H9 (cell line): ENCODE measurements around the gene FAM170B. TPM values are rescaled to one million over a fixed set of nuclear protein-coding genes. Genes with fewer than 3 reads are reported as not detected.

Experiments
- DNase-seq: peaks from one replicate; pipeline ENCODE4 v3.0.0-alpha.2; 2017
- H2AFZ ChIP-seq: one replicate; pipeline ENCODE4 v1.6.1; 2013; ENCODE audit warnings: mild to moderate bottlenecking, low read length, control low read depth, moderate library complexity
- H2AK5ac ChIP-seq: 2 replicates; pipeline ENCODE4 v1.6.1; 2013; ENCODE audit warnings: low read length, control low read depth, mixed read lengths; ENCODE audit not compliant: insufficient read length
- H2BK120ac ChIP-seq: one replicate; pipeline ENCODE4 v1.6.1; 2013; ENCODE audit warnings: low read depth, mild to moderate bottlenecking, low read length, control low read depth, inconsistent platforms; ENCODE audit not compliant: poor library complexity, severe bottlenecking
- H2BK12ac ChIP-seq: 2 replicates; pipeline ENCODE4 v1.6.1; 2013; ENCODE audit warnings: low read length, control low read depth, mixed read lengths, low read depth; ENCODE audit not compliant: insufficient read length
- H2BK15ac ChIP-seq: 2 replicates; pipeline ENCODE4 v1.6.1; 2013; ENCODE audit warnings: low read depth, low read length, control low read depth
- H2BK20ac ChIP-seq: one replicate; pipeline ENCODE4 v1.6.1; 2013; ENCODE audit warnings: low read depth, mild to moderate bottlenecking, low read length, control low read depth, inconsistent platforms; ENCODE audit not compliant: poor library complexity, severe bottlenecking
- H2BK5ac ChIP-seq: 2 replicates; pipeline ENCODE4 v1.6.1; 2013; ENCODE audit warnings: low read length, control low read depth, mixed read lengths; ENCODE audit not compliant: insufficient read length
- H3K14ac ChIP-seq: 2 replicates; pipeline ENCODE4 v1.6.1; 2013; ENCODE audit warnings: low read length, control low read depth; ENCODE audit not compliant: insufficient read depth
- H3K18ac ChIP-seq: 2 replicates; pipeline ENCODE4 v1.6.1; 2013; ENCODE audit warnings: low read depth, mild to moderate bottlenecking, mixed read lengths, low read length, control low read depth; ENCODE audit not compliant: insufficient read length
- H3K23ac ChIP-seq: 2 replicates; pipeline ENCODE4 v1.6.1; 2013; ENCODE audit warnings: low read length, control low read depth, mixed read lengths, low read depth; ENCODE audit not compliant: insufficient read length
- H3K23me2 ChIP-seq: 2 replicates; pipeline ENCODE4 v1.6.1; 2013; ENCODE audit warnings: low read depth, mild to moderate bottlenecking, mixed read lengths, low read length, control low read depth; ENCODE audit not compliant: insufficient read length, poor library complexity, severe bottlenecking
- H3K27ac ChIP-seq: 2 replicates; pipeline ENCODE4 v1.5.1; 2013; ENCODE audit warnings: low read length, control low read depth, mixed read lengths, low read depth; ENCODE audit not compliant: insufficient read length
- H3K27me3 ChIP-seq: 2 replicates; pipeline ENCODE4 v1.6.1; 2013; ENCODE audit warnings: low read length, control low read depth, inconsistent platforms; ENCODE audit not compliant: insufficient read depth
- H3K4ac ChIP-seq: 2 replicates; pipeline ENCODE4 v1.6.1; 2013; ENCODE audit warnings: low read depth, mild to moderate bottlenecking, control low read depth, inconsistent platforms, low read length, moderate library complexity
- H3K4me1 ChIP-seq: 2 replicates; pipeline ENCODE4 v1.6.1; 2013; ENCODE audit warnings: low read length, control low read depth, inconsistent platforms; ENCODE audit not compliant: insufficient read depth
- H3K4me2 ChIP-seq: 2 replicates; pipeline ENCODE4 v1.6.1; 2013; ENCODE audit warnings: low read length, control low read depth, mixed read lengths; ENCODE audit not compliant: insufficient read length, insufficient read depth
- H3K56ac ChIP-seq: 2 replicates; pipeline ENCODE4 v1.6.1; 2013; ENCODE audit warnings: low read depth, mild to moderate bottlenecking, mixed read lengths, low read length, control low read depth; ENCODE audit not compliant: insufficient read length
- H3K79me1 ChIP-seq: 2 replicates; pipeline ENCODE4 v1.6.1; 2013; ENCODE audit warnings: low read depth, mild to moderate bottlenecking, moderate library complexity, low read length, control low read depth, inconsistent platforms; ENCODE audit not compliant: insufficient read depth, poor library complexity, severe bottlenecking
- H3K79me2 ChIP-seq: 2 replicates; pipeline ENCODE4 v1.6.1; 2013; ENCODE audit warnings: low read length, control low read depth, inconsistent platforms; ENCODE audit not compliant: insufficient read depth
- H3K9ac ChIP-seq: 2 replicates; pipeline ENCODE4 v1.6.1; 2013; ENCODE audit warnings: low read length, control low read depth, mixed read lengths; ENCODE audit not compliant: insufficient read length; ENCODE audit errors: extremely low read depth
- H3K9me3 ChIP-seq: one replicate; pipeline ENCODE4 v1.6.1; 2013; ENCODE audit warnings: low read depth, low read length, inconsistent platforms; ENCODE audit not compliant: control insufficient read depth
- H3T11ph ChIP-seq: one replicate; pipeline ENCODE4 v1.6.1; 2013; ENCODE audit warnings: mild to moderate bottlenecking, low read length, control low read depth, inconsistent platforms
- H4K20me1 ChIP-seq: one replicate; pipeline ENCODE4 v1.6.1; 2013; ENCODE audit not compliant: control insufficient read depth, insufficient read length, insufficient read depth
- H4K5ac ChIP-seq: 2 replicates; pipeline ENCODE4 v1.6.1; 2013; ENCODE audit warnings: low read depth, mild to moderate bottlenecking, mixed read lengths, low read length, control low read depth; ENCODE audit not compliant: insufficient read length
- H4K8ac ChIP-seq: replicated peaks from 2 replicates; pipeline ENCODE4 v1.6.1; 2013; ENCODE audit warnings: low read length, control low read depth, mixed read lengths, low read depth; ENCODE audit not compliant: insufficient read length
- H4K91ac ChIP-seq: 2 replicates; pipeline ENCODE4 v1.6.1; 2013; ENCODE audit warnings: low read depth, mild to moderate bottlenecking, moderate library complexity, mixed read lengths, low read length, control low read depth; ENCODE audit not compliant: insufficient read length
- H3K27ac Mint-ChIP-seq, 3 experiments: 2 replicates in 2 of 3; 3 replicates in 1 of 3; pipeline ENCODE4 v1.8.0; 2020 to 2021; ENCODE audit warnings: mixed read lengths in 3 of 3, mild to moderate bottlenecking in 1 of 3, moderate library complexity in 1 of 3
- H3K27me3 Mint-ChIP-seq: 2 replicates; pipeline ENCODE4 v1.8.0; 2021; ENCODE audit warnings: low read depth, mild to moderate bottlenecking, moderate library complexity, mixed read lengths
- H3K36me3 Mint-ChIP-seq, 3 experiments: 2 replicates in 2 of 3; 3 replicates in 1 of 3; pipeline ENCODE4 v1.8.0; 2020 to 2021; ENCODE audit warnings: low read depth in 3 of 3, mixed read lengths in 3 of 3; ENCODE audit not compliant: insufficient read depth in 1 of 3
- H3K4me1 Mint-ChIP-seq, 2 experiments: 2 replicates each; pipeline ENCODE4 v1.8.0; 2020; ENCODE audit warnings: mixed read lengths in 2 of 2
- H3K4me3 Mint-ChIP-seq, 2 experiments: 2 replicates in 1 of 2; 3 replicates in 1 of 2; pipeline ENCODE4 v1.8.0; 2020 to 2021; ENCODE audit warnings: mild to moderate bottlenecking in 2 of 2, mixed read lengths in 2 of 2, moderate library complexity in 1 of 2
- H3K9me3 Mint-ChIP-seq, 2 experiments: 2 replicates in 1 of 2; 3 replicates in 1 of 2; pipeline ENCODE4 v1.8.0; 2020; ENCODE audit warnings: mild to moderate bottlenecking in 2 of 2, mixed read lengths in 2 of 2, moderate library complexity in 1 of 2
- WGBS: extraction: QIAGEN DNeasy Blood & Tissue Kit; methylation state at CpG from one replicate; pipeline ENCODE4 v1.1.7; 2013; ENCODE audit warnings: missing lambda C conversion rate, low lambda C conversion rate, mixed read lengths; ENCODE audit not compliant: insufficient read length; ENCODE audit errors: extremely low coverage; 5-methylcytosine and 5-hydroxymethylcytosine counted together
- total RNA-seq: library from RNA; stranded (reverse); gene quantifications from 2 replicates; pipeline ENCODE4 v1.2.1, GENCODE V29; 2021
- TF ChIP-seq, protein P1 (sequence below): fragments of 200-600 bp; sonication (generic); conservative IDR thresholded peaks from 3 replicates; pipeline ENCODE4 v1.8.0; 2021; ENCODE audit warnings: antibody characterized with exemption, mild to moderate bottlenecking

Gene FAM170B
- total RNA-seq, 1 experiment from 2014 or later = not detected

DNA sequence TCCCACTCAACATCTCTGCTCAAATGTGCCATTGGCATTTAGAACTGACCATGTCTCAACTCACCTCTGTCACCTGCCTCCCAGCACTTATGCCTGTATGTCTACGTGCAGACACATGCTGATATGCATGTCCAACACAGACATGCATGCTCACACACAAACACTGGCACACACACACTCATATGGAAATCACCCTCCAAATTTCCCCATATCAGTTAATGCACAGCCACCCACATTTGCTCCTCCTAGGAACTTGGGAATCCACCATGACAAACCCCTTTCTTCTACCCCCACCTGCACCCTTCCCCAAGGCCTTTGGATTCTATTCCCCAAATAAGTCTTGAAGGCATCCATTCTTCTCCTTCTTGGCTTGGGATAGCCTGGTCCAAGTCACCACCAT lies 4.4 kb downstream of the FAM170B start:
- Histone ChIP-seq H3K23ac (no peak overlapping the region), H3K14ac (no peak overlapping the region), H3K56ac (no peak overlapping the region), H3K4me2 (no peak overlapping the region), H3K79me2 (no peaks in the 10 kb centered on the region), H3K23me2 (no peaks in the 10 kb centered on the region), H2BK20ac (no peak overlapping the region), H4K91ac (no peak overlapping the region), H2BK15ac (no peak overlapping the region), H3K4me1 (no peaks in the 10 kb centered on the region), H3K27ac (no peak overlapping the region), H4K8ac (no peak overlapping the region), H3K4ac (no peak overlapping the region), H3K79me1 (no peaks in the 10 kb centered on the region), H4K5ac (no peak overlapping the region), H2BK12ac (no peak overlapping the region), H3K27me3 (no peaks in the 10 kb centered on the region), H3K18ac (no peak overlapping the region), H3T11ph (no peak overlapping the region), H2AFZ (no peak overlapping the region), H3K9ac (no peak overlapping the region), H2BK120ac (no peak overlapping the region), H2BK5ac (no peak overlapping the region), H4K20me1 (no peaks in the 10 kb centered on the region), H3K9me3 (no peaks in the 10 kb centered on the region), H2AK5ac (no peak overlapping the region)
- DNase-seq = no peak
- TF ChIP-seq, protein P1, sequence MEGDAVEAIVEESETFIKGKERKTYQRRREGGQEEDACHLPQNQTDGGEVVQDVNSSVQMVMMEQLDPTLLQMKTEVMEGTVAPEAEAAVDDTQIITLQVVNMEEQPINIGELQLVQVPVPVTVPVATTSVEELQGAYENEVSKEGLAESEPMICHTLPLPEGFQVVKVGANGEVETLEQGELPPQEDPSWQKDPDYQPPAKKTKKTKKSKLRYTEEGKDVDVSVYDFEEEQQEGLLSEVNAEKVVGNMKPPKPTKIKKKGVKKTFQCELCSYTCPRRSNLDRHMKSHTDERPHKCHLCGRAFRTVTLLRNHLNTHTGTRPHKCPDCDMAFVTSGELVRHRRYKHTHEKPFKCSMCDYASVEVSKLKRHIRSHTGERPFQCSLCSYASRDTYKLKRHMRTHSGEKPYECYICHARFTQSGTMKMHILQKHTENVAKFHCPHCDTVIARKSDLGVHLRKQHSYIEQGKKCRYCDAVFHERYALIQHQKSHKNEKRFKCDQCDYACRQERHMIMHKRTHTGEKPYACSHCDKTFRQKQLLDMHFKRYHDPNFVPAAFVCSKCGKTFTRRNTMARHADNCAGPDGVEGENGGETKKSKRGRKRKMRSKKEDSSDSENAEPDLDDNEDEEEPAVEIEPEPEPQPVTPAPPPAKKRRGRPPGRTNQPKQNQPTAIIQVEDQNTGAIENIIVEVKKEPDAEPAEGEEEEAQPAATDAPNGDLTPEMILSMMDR = no peak
- Mint-ChIP-seq H3K27ac (no peak overlapping the region), H3K27me3 (peaks cover 13% of the 10 kb centered on the region), H3K4me3 (no peak overlapping the region), H3K9me3 (peaks cover 0 to 2% of the 10 kb centered on the region in 2 experiments; a peak in 2 of 5 replicates), H3K4me1 (no peaks in the 10 kb centered on the region), H3K36me3 (no peaks in the 10 kb centered on the region)
- no CpG with 5 or more reads among the region's 1 CpG for WGBS
